IMR-90 (cell line): ENCODE measurements around the gene CDH13.

Source experiments
- BHLHE40 ChIP-seq: fragments of 150-350 bp; IDR thresholded peaks from 2 replicates; pipeline ENCODE4 v1.6.1; 2016; ENCODE audit warnings: mild to moderate bottlenecking, low read depth, low read length
- CTCF ChIP-seq: conservative IDR thresholded peaks from 2 replicates; pipeline ENCODE4 v1.5.1; 2012; ENCODE audit warnings: mild to moderate bottlenecking, low read depth, low read length, improper control_type of control experiment
- FOS ChIP-seq: fragments of 150-350 bp; IDR thresholded peaks from 2 replicates; pipeline ENCODE4 v1.6.1; 2016; ENCODE audit warnings: low read depth, low read length
- MAZ ChIP-seq: IDR thresholded peaks from 2 replicates; pipeline ENCODE4 v1.6.1; 2012; ENCODE audit warnings: low read depth, mild to moderate bottlenecking, low read length, improper control_type of control experiment, moderate library complexity, borderline replicate concordance
- MXI1 ChIP-seq: IDR thresholded peaks from 2 replicates; pipeline ENCODE4 v1.6.1; 2012; ENCODE audit warnings: low read depth, mild to moderate bottlenecking, low read length, moderate library complexity, borderline replicate concordance
- POLR2A ChIP-seq: IDR thresholded peaks from 2 replicates; pipeline ENCODE4 v1.6.1; 2012; ENCODE audit warnings: mild to moderate bottlenecking, low read depth, low read length
- RAD21 ChIP-seq: IDR thresholded peaks from 2 replicates; pipeline ENCODE4 v1.6.1; 2012; ENCODE audit warnings: low read length, improper control_type of control experiment
- RFX5 ChIP-seq: IDR thresholded peaks from 2 replicates; pipeline ENCODE4 v1.8.0; 2012; ENCODE audit warnings: low read depth, mild to moderate bottlenecking, low read length, moderate library complexity
- SMC3 ChIP-seq: fragments of 150-350 bp; IDR thresholded peaks from 2 replicates; pipeline ENCODE4 v1.6.1; 2016; ENCODE audit warnings: low read depth, mild to moderate bottlenecking, antibody characterized with exemption, low read length, moderate library complexity
- TF ChIP-seq, protein P1 (sequence below): fragments of 150-350 bp; IDR thresholded peaks from 2 replicates; pipeline ENCODE4 v1.6.1; 2017; ENCODE audit warnings: mild to moderate bottlenecking, antibody characterized with exemption, low read length, low read depth

DNA sequence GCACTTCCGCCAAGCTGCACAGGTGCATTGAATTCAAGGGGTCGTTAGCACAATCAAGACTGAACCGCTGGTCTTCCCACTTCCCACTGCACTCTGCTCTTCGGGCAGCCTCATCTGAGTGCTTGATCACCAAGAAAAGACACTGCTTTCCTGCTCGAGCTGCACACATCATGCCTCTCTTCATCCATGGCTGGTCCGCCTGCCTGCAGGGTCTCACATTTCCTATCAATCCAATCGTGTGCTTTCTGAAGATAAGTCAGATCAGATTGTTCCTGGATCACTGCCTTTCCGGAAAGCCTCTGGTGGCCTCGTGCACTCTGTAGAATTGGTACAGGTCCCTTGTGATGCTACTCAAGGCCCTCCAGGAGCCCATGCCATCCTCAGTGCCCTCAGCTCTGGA lies 1150.2 kb downstream of the CDH13 start:
- no peak for TF ChIP-seq RAD21
- TF ChIP-seq CTCF: no peak
- TF ChIP-seq SMC3: no peak
- TF ChIP-seq, protein P1, sequence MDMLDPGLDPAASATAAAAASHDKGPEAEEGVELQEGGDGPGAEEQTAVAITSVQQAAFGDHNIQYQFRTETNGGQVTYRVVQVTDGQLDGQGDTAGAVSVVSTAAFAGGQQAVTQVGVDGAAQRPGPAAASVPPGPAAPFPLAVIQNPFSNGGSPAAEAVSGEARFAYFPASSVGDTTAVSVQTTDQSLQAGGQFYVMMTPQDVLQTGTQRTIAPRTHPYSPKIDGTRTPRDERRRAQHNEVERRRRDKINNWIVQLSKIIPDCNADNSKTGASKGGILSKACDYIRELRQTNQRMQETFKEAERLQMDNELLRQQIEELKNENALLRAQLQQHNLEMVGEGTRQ: no peak
- no peak for TF ChIP-seq POLR2A
- no peak for TF ChIP-seq MXI1
- TF ChIP-seq FOS: no peak
- no peak for TF ChIP-seq RFX5
- no peak for TF ChIP-seq MAZ
- no peak for TF ChIP-seq BHLHE40
